Endothelial cell of umbilical vein (primary cell): ENCODE measurements around the gene MAL. TPM values are rescaled to one million over a fixed set of nuclear protein-coding genes. Genes with fewer than 3 reads are reported as not detected.

ENCODE experiments used
- BruUV-seq: library from RNA; stranded (reverse); fragments of 400-500 nt; replicated peaks from 2 replicates; lab custom pipeline; 2021; lab: Mats Ljungman, UMichigan
- CTCF ChIA-PET: fragments of 300-600, 350-600 bp; sonication (Branson Sonifier 250); formaldehyde crosslinking; loops from one replicate; lab custom pipeline; 2021; ENCODE audit warnings: antibody characterized with exemption, inconsistent platforms; lab: Charles Lee
- POLR2A ChIA-PET: fragments of 300-600, 350-600 bp; sonication (Branson Sonifier 250); formaldehyde crosslinking; loops from one replicate; lab custom pipeline; 2021; ENCODE audit warnings: antibody characterized with exemption, inconsistent platforms; lab: Charles Lee
- DNase-seq: peaks from one replicate; pipeline ENCODE4 v3.0.0-alpha.2; 2011; ENCODE audit warnings: low read depth, low spot score
- FAIRE-seq: peaks from 2 replicates; lab custom pipeline; 2011; peaks lifted over from hg19 to GRCh38; lab: Jason Lieb, UNC
- H2AFZ ChIP-seq: 2 replicates; pipeline ENCODE4 v1.6.0; 2012; ENCODE audit warnings: low read depth, low read length, control low read depth, inconsistent platforms
- H3K27ac ChIP-seq: 2 replicates; pipeline ENCODE4 v1.5.1; 2011; ENCODE audit warnings: low read depth, mild to moderate bottlenecking, control low read depth, low read length, moderate library complexity; ENCODE audit not compliant: insufficient read depth
- H3K27me3 ChIP-seq, 2 experiments: 2 replicates each; pipeline versions ENCODE4 v1.6.0 to v1.6.1; 2011; ENCODE audit warnings: low read length in 2 of 2, mixed read lengths in 1 of 2; ENCODE audit not compliant: control insufficient read depth in 2 of 2, insufficient read depth in 2 of 2
- H3K36me3 ChIP-seq, 2 experiments: 2 replicates in 1 of 2; 3 replicates in 1 of 2; pipeline ENCODE4 v1.5.1; 2011; ENCODE audit warnings: low read length in 2 of 2, mild to moderate bottlenecking in 1 of 2, moderate library complexity in 1 of 2; ENCODE audit not compliant: control insufficient read depth in 2 of 2, insufficient read depth in 2 of 2; ENCODE audit errors: extremely low read depth in 1 of 2
- H3K4me1 ChIP-seq: 3 replicates; pipeline ENCODE4 v1.5.1; 2011; ENCODE audit warnings: mild to moderate bottlenecking, low read length; ENCODE audit not compliant: control insufficient read depth, insufficient read depth; ENCODE audit errors: extremely low read depth
- H3K4me2 ChIP-seq: 2 replicates; pipeline ENCODE4 v1.6.1; 2011; ENCODE audit warnings: low read length, control low read depth, mixed read lengths; ENCODE audit not compliant: insufficient read depth
- H3K4me3 ChIP-seq, 3 experiments: fragments of 200-600 bp in 1 of 3; sonication (generic), shearing (Covaris generic) in 1 of 3; replicated peaks in 1 of 3; 2 replicates each; pipeline ENCODE4 v1.5.1; 2011 to 2016; ENCODE audit warnings: control low read depth in 3 of 3, low read length in 3 of 3, mild to moderate bottlenecking in 2 of 3, inconsistent platforms in 1 of 3, low read depth in 1 of 3, moderate library complexity in 1 of 3; ENCODE audit not compliant: insufficient read depth in 1 of 3
- H3K79me2 ChIP-seq: 2 replicates; pipeline ENCODE4 v1.6.0; 2012; ENCODE audit warnings: low read length, inconsistent platforms; ENCODE audit not compliant: control insufficient read depth, insufficient read depth
- H3K9ac ChIP-seq: replicated peaks from 2 replicates; pipeline ENCODE3; 2011; ENCODE audit warnings: low read length, control low read depth; ENCODE audit not compliant: insufficient read depth; ENCODE audit errors: extremely low read depth
- H3K9me1 ChIP-seq: replicated peaks from 3 replicates; pipeline ENCODE4 v1.6.0; 2011; ENCODE audit warnings: mild to moderate bottlenecking, low read length; ENCODE audit not compliant: control insufficient read depth, insufficient read depth; ENCODE audit errors: extremely low read depth
- H3K9me3 ChIP-seq: replicated peaks from 2 replicates; pipeline ENCODE4 v1.5.1; 2012; ENCODE audit warnings: low read length, inconsistent platforms; ENCODE audit not compliant: control insufficient read depth, insufficient read depth
- H4K20me1 ChIP-seq: replicated peaks from 2 replicates; pipeline ENCODE3; 2011; ENCODE audit warnings: mild to moderate bottlenecking, low read length; ENCODE audit not compliant: control insufficient read depth, insufficient read depth; ENCODE audit errors: extremely low read depth
- EZH2 ChIP-seq: IDR thresholded peaks from 2 replicates; pipeline ENCODE4 v1.6.1; 2012; ENCODE audit warnings: borderline replicate concordance, low read depth, mild to moderate bottlenecking, moderate library complexity, low read length, inconsistent platforms; ENCODE audit not compliant: severe bottlenecking
- FOS ChIP-seq: IDR thresholded peaks from 2 replicates; pipeline ENCODE4 v1.6.1; 2011; ENCODE audit warnings: mild to moderate bottlenecking, low read length, moderate library complexity, borderline replicate concordance; ENCODE audit not compliant: insufficient read depth
- GATA2 ChIP-seq: IDR thresholded peaks from 2 replicates; pipeline ENCODE4 v1.7.0; 2011; ENCODE audit warnings: low read depth, mild to moderate bottlenecking, moderate library complexity, mixed read lengths, low read length; ENCODE audit not compliant: insufficient read length, insufficient read depth
- JUN ChIP-seq: IDR thresholded peaks from 2 replicates; pipeline ENCODE4 v1.6.1; 2011; ENCODE audit warnings: borderline replicate concordance, low read depth; ENCODE audit not compliant: insufficient read length, insufficient read depth
- MAX ChIP-seq: IDR thresholded peaks from 2 replicates; pipeline ENCODE4 v1.6.1; 2011; ENCODE audit not compliant: insufficient read depth, insufficient read length
- MYC ChIP-seq: IDR thresholded peaks from one replicate; pipeline ENCODE4 v1.6.1; 2011; ENCODE audit warnings: mild to moderate bottlenecking, low read depth, low read length
- POLR2A ChIP-seq: IDR thresholded peaks from 2 replicates; pipeline ENCODE4 v1.6.1; 2012; ENCODE audit warnings: low read depth, mild to moderate bottlenecking, control low read depth, low read length
- POLR2AphosphoS5 ChIP-seq: IDR thresholded peaks from 2 replicates; pipeline ENCODE4 v1.6.1; 2012; ENCODE audit warnings: low read depth, mild to moderate bottlenecking, control low read depth, low read length, moderate library complexity; ENCODE audit not compliant: insufficient read depth
- dilution Hi-C: fragments of 300-500 bp; cut with MboI; formaldehyde crosslinking; loops from one replicate; pipeline ENCODE4 v1.15.0; 2019; ENCODE audit warnings: low sequenced_read_pairs; ENCODE audit not compliant: extremely low pct_ligation_motif_present
- intact Hi-C: fragments of 100-400 bp; cut with micrococcal nuclease; formaldehyde crosslinking; loops from one replicate; pipeline ENCODE4 v1.10.0; 2022
- polyA plus RNA-seq, 4 experiments: library from polyadenylated mRNA; depleted of rRNA in 3 of 4; stranded (reverse) in 3 of 4; unstranded in 1 of 4; fragments of >200 nt; gene quantifications; 2 replicates each; pipeline versions ENCODE4 v1.2.1 to v1.2.3, GENCODE V29; 2011 to 2012; ENCODE audit warnings: missing spikeins in 1 of 4
- total RNA-seq: library from RNA; stranded (reverse); gene quantifications from 2 replicates; pipeline ENCODE4 v1.2.3, GENCODE V29; 2021
- TF ChIP-seq, protein P1 (sequence below), 2 donors: IDR thresholded peaks; 1 replicate in 1 of 2; 2 replicates in 1 of 2; pipeline ENCODE4 v1.5.1; 2011; ENCODE audit warnings: low read length in 2 of 2, mild to moderate bottlenecking in 2 of 2, moderate library complexity in 2 of 2, control low read depth in 1 of 2, inconsistent platforms in 1 of 2, low read depth in 1 of 2; ENCODE audit not compliant: insufficient read depth in 1 of 2; ENCODE audit errors: extremely low read depth in 1 of 2

Gene MAL
- total and polyA plus RNA-seq, 2 donors (not counting 3 experiments of a cell fraction or from before 2014, with no cell fraction given) = not detected

- ChIA-PET CTCF (interaction anchor here (1.5 to 2.6 kb wide), 2 partner anchors 10 to 46 kb away, joined by 3 to 9 read pairs; no protein-coding TSS in a partner anchor), POLR2A (no interaction called here)
- no peaks in the 10 kb centered on the region for H3K9me3 ChIP-seq
- no peak overlapping the region for H3K4me3 ChIP-seq
- H4K20me1 ChIP-seq = no peaks in the 10 kb centered on the region
- H3K9me1 ChIP-seq = no peaks in the 10 kb centered on the region
- no peaks in the 10 kb centered on the region for H3K4me1 ChIP-seq
- no peaks in the 10 kb centered on the region for H3K36me3 ChIP-seq
- no peak for FAIRE-seq
- dilution Hi-C loops (no loop called here), intact Hi-C loops (no loop called here)
- H3K27me3 ChIP-seq = no peaks in the 10 kb centered on the region
- no peak overlapping the region for H2AFZ ChIP-seq
- no peak overlapping the region for H3K4me2 ChIP-seq
- no TSS peak for BruUV-seq
- TF ChIP-seq, protein P1, sequence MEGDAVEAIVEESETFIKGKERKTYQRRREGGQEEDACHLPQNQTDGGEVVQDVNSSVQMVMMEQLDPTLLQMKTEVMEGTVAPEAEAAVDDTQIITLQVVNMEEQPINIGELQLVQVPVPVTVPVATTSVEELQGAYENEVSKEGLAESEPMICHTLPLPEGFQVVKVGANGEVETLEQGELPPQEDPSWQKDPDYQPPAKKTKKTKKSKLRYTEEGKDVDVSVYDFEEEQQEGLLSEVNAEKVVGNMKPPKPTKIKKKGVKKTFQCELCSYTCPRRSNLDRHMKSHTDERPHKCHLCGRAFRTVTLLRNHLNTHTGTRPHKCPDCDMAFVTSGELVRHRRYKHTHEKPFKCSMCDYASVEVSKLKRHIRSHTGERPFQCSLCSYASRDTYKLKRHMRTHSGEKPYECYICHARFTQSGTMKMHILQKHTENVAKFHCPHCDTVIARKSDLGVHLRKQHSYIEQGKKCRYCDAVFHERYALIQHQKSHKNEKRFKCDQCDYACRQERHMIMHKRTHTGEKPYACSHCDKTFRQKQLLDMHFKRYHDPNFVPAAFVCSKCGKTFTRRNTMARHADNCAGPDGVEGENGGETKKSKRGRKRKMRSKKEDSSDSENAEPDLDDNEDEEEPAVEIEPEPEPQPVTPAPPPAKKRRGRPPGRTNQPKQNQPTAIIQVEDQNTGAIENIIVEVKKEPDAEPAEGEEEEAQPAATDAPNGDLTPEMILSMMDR (IDR thresholded peaks at IDR 0.05; ENCODE audit: extremely low read depth in 1 of 2, insufficient read depth in 1 of 2, low read depth in 1 of 2, low read length in 2 of 2) = no peak
- no peak for TF ChIP-seq POLR2A
- no peak for TF ChIP-seq EZH2
- TF ChIP-seq MAX = no peak
- no peak for TF ChIP-seq POLR2AphosphoS5
- TF ChIP-seq FOS = no peak
- TF ChIP-seq MYC = no peak
- TF ChIP-seq JUN = no peak
- no peak for TF ChIP-seq GATA2
- no peaks in the 10 kb centered on the region for H3K79me2 ChIP-seq
- H3K27ac ChIP-seq = no peak overlapping the region
- H3K9ac ChIP-seq = no peak overlapping the region
- no peak for DNase-seq
These were observed 42.7 kb downstream of the MAL start for GRCh38 chr2:95068256-95068655.
